Activated T-cell treated with anti-CD3 and anti-CD28 coated beads, Interleukin-2, amount 50 U/mL, for 48 hours (primary cell): ENCODE results near the gene DNM3.

Experiments used
- DNase-seq, 2 experiments: peaks; one replicate each; pipeline ENCODE4 v3.0.0-alpha.2; 2020

Gene DNM3

DNA sequence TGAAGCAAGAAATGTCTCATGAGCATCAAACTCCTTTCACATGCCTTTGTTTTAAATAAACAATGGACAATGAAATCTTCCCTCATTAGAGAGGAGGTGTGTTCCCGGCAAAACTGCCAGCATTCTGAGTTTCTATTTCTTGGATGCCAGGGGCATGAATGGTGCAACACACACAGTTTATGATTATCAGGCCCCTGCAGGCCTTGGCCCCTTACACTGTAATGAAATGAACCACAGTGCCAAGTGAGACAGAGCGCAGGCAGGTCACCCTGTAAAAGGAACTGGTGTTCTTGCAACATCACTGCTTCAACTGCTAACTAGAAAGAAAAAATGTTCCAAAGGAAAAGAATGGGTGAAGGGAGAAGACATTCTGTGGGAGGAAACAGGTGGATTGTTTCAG, 606.3 kb downstream of the DNM3 start:
- no peak for DNase-seq

DNA sequence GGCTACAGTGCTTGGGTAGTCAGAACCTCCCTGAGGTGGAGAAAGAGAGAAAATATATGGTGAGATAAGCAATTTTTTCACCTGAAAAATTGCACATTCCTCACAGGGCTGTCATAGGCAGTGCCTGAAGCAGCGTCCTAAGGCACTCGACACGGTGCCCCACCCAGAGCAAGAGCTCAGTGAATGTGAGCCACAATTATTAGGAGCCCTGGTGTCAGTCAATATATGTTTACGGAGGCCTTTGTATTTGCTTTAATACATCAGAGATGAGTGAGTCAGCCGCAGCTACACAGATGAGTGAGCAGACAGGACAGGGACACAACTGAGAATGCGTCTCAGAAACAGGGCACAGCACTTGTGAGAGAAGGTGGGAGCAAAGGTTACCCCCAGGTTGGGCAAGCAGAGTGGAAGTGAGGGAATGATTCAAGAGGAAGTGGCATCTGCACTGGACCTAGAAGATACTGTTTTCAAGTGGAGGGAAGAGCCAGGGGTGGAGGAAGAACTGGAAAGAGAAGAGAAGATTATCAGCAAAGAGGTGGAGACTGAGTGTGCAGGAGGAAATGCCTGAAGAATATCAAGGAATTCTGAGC, 607.8 kb downstream of the DNM3 start:
- DNase-seq, result peak in 1 of 2 experiments; percentile 32

DNA sequence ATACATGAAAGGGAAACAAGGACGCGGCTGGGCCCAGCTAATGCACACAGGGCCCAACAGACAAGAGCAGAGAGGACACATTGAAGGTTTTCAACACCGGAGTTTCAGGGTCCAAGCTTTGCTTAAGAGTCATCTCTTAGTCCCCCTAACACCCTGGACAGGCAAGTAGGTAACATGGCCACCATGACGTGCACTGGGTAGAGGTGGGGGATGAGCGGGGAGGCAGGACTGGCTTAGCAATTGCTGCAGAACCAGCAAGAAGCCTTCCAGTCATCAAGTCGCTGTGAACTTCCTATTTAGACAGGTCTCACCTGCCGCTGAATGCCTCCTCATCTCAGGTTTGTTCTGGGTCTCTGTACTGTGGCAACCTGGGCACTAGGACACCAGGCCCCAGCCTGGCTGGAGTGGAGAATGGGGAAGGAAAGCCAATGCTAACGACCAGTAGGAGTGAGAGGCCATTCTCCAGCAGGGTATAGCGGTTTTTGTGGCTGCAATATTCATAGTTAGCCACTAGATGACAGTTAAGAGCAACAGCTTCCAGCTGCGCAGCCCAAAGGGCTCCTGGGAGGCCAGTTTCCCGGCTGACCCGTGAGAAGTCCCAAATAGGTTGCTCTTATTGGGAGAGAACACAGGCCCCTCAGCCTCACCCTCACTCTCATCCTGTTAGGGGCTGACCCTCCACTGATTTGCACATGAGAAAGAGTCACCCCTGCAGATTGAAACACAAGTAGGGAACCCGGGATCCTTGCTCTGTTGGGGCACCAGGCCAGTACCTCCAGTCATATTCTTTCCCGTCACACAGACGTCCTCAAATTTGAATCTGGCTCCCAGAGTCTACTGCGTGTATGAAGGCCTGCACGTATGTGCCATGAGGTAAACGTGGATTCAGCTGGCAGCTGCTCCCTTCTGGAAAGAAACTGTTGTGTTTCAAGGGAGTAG, 608.6 kb downstream of the DNM3 start:
- peak; percentile 47 to 57 for DNase-seq

DNA sequence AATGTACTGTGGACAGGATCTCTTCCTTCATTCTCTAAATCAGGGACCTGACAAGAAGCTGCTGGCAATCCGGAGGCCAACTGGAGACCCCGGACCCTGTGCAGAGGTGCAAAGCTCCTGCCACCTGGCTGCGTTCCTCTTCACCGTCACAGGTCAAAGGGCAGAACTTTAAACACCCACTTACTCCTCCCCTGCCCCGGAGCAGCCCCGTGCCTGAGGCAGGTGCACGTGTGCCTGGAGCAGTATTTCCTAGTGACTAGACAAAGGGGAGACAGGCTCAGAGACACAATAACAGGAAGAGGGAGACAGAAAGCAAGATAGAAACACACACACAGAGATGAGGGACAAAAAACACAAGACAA, 609.2 kb downstream of the DNM3 start:
- DNase-seq, result no peak

DNA sequence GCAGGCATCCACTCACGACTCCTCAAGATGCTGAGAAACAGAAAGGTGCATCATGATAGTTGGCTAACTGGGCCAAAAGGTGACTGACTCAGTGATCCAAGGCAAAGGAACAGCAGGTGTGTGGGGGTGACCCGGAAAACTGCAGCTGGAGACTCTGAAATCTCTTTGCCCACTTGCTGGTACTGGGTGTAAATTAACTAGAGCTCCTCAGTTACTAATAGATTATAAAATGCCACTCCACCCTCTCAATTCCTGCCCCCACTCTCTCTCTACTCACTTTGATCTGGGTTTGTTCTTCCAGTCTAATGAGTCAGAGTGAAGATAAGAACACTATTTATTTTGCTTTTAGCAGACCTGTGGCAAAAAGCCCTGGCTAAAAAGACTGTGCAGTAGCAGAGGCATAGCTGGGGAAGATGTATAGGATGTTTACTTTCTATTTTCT, 609.7 kb downstream of the DNM3 start:
- no peak for DNase-seq

DNA sequence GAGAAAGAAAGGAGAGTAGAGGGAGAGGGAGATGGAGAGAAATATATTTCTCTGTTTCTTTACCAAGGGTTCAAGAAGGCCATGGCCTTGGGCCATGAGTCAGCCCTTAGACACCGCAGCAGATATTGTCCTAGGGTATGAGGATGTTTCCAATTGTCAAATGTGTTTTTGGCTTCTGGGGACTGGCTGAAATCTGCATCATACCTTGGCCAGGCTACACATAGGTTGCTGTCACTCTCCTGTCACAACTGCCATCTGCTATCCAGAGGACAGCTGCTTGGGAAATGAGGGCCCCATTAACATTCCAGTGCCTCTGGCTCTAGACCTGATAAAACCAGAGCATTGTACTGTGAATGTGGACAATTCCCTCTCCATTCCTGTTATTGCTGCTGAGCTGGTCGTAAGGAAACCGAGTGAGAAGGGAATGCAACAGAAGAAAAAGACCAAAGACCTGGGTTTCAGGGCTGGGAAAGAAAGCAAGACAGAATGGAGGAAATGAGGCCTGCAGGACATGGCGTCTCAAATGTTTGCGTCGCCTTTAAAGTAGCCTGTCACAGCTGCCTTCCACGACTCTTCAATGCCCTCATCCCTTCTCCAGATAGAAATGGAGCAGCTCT, 611.3 kb downstream of the DNM3 start:
- no peak for DNase-seq

DNA sequence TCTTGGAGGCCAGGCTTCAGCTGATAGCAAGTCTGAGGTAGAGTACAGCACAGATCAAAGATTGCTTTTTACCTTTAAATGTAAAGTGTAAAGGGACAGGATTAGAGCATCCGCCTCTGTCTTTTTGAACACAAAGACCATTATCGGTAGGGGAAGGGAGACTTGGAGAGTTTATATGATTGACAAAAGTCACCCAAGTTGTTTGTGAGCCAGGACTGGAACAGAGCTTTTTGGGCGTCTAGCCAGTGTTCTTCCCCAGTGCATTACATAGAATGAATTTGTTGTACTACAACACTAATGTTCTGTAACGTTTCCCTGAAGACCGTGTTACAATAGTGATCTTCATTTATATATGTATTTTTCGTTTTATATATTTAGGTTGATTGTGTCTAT, 611.9 kb downstream of the DNM3 start:
- no peak for DNase-seq

DNA sequence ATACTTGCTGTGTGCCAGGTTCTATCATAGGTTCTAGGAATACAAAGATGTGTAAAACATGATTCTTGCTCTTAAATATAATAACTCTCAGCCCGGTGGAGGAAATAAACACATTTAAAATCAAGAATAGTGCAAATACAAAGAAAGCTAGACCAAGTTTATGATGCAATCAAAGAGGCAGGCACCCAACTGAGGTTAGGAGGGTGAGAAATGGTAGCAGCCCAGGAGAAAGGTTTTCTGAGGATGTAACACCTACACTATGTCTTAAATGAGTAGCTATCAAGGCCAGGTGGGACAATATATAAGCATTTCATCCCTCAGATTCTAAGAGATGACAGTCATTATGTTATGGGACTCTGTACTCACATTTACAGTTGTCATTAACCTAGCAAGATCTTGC, 612.3 kb downstream of the DNM3 start:
- DNase-seq, result no peak

DNA sequence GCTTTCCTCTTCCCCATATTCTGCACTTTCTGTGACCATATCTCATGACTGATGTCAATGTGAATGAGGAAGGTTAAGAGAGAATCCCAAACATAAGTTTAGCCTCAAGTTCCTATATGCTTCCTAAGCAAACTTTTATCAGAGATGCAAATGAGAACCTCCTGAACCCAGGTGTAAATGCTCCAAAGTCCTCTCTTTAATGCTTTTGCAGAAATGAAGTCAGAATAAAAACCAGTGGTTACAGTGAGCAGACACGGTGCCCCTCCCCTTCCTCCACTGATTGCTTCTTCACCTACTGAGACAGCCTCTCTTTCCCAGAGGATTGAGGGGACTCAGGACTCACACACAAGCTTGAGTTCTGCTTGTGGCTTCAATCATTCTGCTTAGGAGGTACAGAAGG, 614.2 kb downstream of the DNM3 start:
- no peak for DNase-seq

DNA sequence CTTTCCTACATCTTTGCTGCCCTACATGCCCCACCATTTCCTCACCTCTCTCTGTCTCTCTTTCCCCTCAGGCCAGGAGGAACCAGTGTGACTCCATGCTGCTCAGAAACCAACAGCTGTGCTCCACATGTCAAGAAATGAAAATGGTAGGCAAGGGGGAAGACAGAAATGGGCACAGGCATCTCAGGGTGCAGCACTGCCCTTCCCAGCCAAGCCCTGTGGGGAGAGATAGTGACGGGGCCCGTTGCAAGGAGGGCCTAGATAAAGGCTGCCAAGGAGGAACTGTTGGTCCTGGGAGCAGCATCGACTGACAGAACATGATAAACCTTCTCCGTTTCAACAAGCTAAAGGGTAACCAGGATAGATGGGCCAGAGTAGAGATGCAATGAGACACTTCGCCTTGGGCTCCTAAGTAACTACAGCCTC, 615.1 kb downstream of the DNM3 start:
- DNase-seq, result no peak

DNA sequence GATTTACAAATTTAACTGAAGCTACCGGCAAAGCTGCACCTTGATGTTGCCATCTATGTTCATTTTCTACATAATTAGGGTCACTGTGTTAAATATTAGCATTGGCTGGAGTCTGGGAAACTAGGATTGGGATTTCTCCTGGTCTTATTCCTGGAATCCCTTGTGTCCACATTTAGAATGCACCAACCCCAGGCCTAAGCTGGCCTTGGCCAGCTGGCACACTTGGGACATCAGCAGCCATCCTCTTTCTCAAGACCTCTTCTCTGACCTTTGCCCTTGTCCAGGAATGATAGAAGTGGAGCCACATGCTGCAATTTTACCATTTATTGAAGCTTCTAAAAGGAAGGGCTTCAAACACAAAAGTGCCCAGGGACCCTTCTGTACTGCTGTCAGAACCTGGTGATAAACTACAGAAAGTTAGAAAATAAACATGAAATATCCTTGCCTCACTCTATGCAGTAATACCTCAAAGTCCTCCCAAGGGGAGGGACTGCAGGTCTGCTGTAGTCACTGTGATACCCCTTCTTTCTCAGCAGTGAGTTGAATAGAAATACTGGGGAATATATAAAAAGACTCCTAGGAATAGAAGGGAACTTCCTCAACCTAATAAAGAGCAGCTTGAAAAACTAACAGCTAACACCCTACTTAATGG, 616.3 kb downstream of the DNM3 start:
- no peak for DNase-seq

DNA sequence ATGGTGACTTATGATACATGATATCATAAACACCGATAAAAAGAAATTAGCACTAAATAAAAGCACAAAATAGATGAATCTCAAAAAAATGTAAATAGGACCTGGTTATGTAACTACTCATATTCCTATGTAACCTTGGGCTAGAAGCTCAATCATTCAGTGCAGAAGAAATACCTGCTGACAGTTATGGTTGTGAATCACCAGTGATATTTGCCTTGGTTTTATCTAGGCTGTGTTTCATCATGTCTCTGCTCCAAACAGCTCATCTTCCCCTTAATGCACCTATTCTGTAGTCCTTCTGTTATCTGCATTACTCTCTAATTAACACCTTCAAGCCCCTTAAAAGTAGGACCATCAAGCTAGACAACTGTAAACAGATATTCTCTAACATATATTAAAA, 618.9 kb downstream of the DNM3 start:
- no peak for DNase-seq

DNA sequence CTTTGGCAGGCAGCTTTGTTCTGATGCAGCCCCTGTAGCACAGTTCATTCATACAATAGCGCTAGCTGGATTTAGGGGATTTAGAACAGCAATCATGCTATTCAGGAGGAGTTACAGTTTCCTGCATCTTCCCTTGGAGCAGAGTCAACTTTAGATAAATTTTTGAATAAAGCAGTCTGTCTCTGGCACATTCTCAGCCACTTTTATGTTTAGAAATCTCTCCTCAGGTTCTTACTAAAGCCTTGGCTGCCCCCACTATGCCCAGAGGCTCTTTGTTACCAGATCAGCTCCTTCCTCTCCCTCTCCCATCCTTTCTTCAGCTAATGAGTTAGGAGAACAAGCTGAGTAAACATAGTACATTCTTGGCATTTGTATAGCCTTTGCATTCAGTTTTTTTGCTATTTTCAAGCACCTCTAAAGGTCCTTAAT, 619.6 kb downstream of the DNM3 start:
- DNase-seq, result no peak
